ENCODE data around the gene PDZD7.

Gene PDZD7

DNA sequence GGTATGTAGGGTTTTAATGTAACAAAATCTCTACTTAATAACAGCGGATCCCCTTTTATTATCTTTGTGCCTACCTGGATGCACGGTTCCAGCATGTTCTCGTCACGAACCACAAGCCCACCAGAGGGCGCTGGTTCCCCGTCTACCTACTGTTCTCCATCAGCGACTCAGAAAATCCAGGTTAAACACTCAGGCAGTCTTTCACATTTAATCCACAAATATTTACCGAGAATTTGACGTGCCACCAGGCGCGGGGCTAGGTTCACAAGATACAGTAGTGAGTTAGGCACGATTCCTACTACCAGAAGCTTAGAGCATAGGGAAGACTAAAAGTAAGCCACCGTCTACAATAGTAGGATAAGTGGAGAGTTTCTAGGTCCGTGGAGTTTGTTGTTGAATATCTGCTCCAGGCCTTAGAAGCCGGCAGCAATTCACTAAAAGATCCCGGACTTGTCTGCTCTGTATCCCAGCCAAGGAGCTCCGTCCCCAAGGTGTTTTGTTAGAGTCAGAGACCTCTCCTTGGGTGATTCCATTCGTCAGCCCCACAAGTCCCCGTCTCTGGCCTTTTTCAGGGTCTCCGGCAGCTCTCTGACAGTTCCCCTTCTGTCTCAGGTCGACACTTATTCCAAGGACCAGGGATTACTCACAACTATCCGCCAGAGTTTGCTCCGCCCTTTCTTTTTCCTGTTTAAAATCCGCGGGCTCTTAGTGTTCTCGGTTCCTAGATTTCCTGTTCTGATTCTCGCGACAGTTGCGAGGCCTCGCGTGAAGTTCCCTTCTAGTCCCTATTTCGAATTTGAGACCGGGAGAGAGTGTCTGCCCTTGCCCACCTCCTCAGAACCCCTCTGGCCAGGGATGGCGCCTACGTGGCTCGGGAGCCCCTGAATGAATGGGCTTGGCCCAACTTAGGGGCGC is 29.4 kb upstream of the PDZD7 start:
- TF ChIP-seq CTCF (IDR thresholded peaks at IDR 0.05; ENCODE audit: borderline replicate concordance, extremely low read depth, low read length, poor library complexity, severe bottlenecking) (peak; percentile 93), EZH2 (IDR thresholded peaks at IDR 0.05; ENCODE audit: borderline replicate concordance, low read depth, low read length, severe bottlenecking) (no peak)
- H3K27ac ChIP-seq (ENCODE audit: low read length): peak overlapping the region; percentile 99
- DNase-seq (peak; percentile 92), ATAC-seq (ENCODE audit: insufficient read depth, low read depth) (peak; percentile 62)
- peak overlapping the region; percentile 97 for H2AFZ ChIP-seq (ENCODE audit: low read depth, low read length)
- peaks cover 69% of the 10 kb centered on the region for H3K4me1 ChIP-seq (ENCODE audit: insufficient read depth, low read length)
- H3K36me3 ChIP-seq (ENCODE audit: insufficient read depth, low read length): peaks cover 32% of the 10 kb centered on the region
- peak overlapping the region; percentile 92 for H3K9ac ChIP-seq (ENCODE audit: low read depth, low read length)
- H3K27me3 ChIP-seq (ENCODE audit: insufficient read depth, low read length, poor library complexity): no peaks in the 10 kb centered on the region
- peaks cover 57% of the 10 kb centered on the region for H3K79me2 ChIP-seq (ENCODE audit: insufficient read depth, low read length)
- peak overlapping the region; percentile 77 for H3K4me2 ChIP-seq (ENCODE audit: insufficient read depth, low read length)
- H3K9me3 ChIP-seq (ENCODE audit: insufficient read depth, low read length, severe bottlenecking): no peaks in the 10 kb centered on the region
- H4K20me1 ChIP-seq (ENCODE audit: insufficient read depth, low read length): peaks cover 29% of the 10 kb centered on the region
- H3K4me3 ChIP-seq (ENCODE audit: low read depth in 1 of 2, low read length in 2 of 2): peak overlapping the region; percentile 67 to 71

GRCh38 chr10:101056365-101057151 is 25.6 kb upstream of the PDZD7 start:
- no peak for TF ChIP-seq EZH2 (IDR thresholded peaks at IDR 0.05; ENCODE audit: borderline replicate concordance, low read depth, low read length, severe bottlenecking)
- TF ChIP-seq CTCF (IDR thresholded peaks at IDR 0.05; ENCODE audit: borderline replicate concordance, extremely low read depth, low read length, poor library complexity, severe bottlenecking): no peak
- no peak overlapping the region for H3K27ac ChIP-seq (ENCODE audit: low read length)
- H2AFZ ChIP-seq (ENCODE audit: low read depth, low read length): no peak overlapping the region
- ATAC-seq (ENCODE audit: insufficient read depth, low read depth): no peak
- DNase-seq: no peak
- H4K20me1 ChIP-seq (ENCODE audit: insufficient read depth, low read length): peaks cover 51% of the 10 kb centered on the region
- H3K27me3 ChIP-seq (ENCODE audit: insufficient read depth, low read length, poor library complexity): no peaks in the 10 kb centered on the region
- H3K79me2 ChIP-seq (ENCODE audit: insufficient read depth, low read length): peaks cover 86% of the 10 kb centered on the region
- H3K9ac ChIP-seq (ENCODE audit: low read depth, low read length): peak overlapping the region; percentile 16; the same call in 1 of the 2 replicates
- peaks cover 64% of the 10 kb centered on the region for H3K4me1 ChIP-seq (ENCODE audit: insufficient read depth, low read length)
- H3K4me3 ChIP-seq (ENCODE audit: low read depth in 1 of 2, low read length in 2 of 2): peak overlapping the region in 1 of 2 experiments; percentile 35; a peak in 1 of 4 replicates
- H3K4me2 ChIP-seq (ENCODE audit: insufficient read depth, low read length): peak overlapping the region; percentile 77
- H3K36me3 ChIP-seq (ENCODE audit: insufficient read depth, low read length): peaks cover 52% of the 10 kb centered on the region
- H3K9me3 ChIP-seq (ENCODE audit: insufficient read depth, low read length, severe bottlenecking): no peaks in the 10 kb centered on the region

GRCh38 chr10:101055411-101055810 is 24.5 kb upstream of the PDZD7 start:
- DNase-seq: no peak
- TF ChIP-seq EZH2 (IDR thresholded peaks at IDR 0.05; ENCODE audit: borderline replicate concordance, low read depth, low read length, severe bottlenecking): no peak
- TF ChIP-seq CTCF (IDR thresholded peaks at IDR 0.05; ENCODE audit: borderline replicate concordance, extremely low read depth, low read length, poor library complexity, severe bottlenecking): peak; percentile 49
- H4K20me1 ChIP-seq (ENCODE audit: insufficient read depth, low read length): peaks cover 58% of the 10 kb centered on the region
- no peak overlapping the region for H3K9ac ChIP-seq (ENCODE audit: low read depth, low read length)
- no peak overlapping the region for H3K27ac ChIP-seq (ENCODE audit: low read length)
- H3K4me1 ChIP-seq (ENCODE audit: insufficient read depth, low read length): peaks cover 59% of the 10 kb centered on the region
- ATAC-seq (ENCODE audit: insufficient read depth, low read depth): no peak
- H3K4me3 ChIP-seq (ENCODE audit: low read depth in 1 of 2, low read length in 2 of 2): no peak overlapping the region
- no peaks in the 10 kb centered on the region for H3K9me3 ChIP-seq (ENCODE audit: insufficient read depth, low read length, severe bottlenecking)
- H3K79me2 ChIP-seq (ENCODE audit: insufficient read depth, low read length): peaks cover 97% of the 10 kb centered on the region
- no peaks in the 10 kb centered on the region for H3K27me3 ChIP-seq (ENCODE audit: insufficient read depth, low read length, poor library complexity)
- H2AFZ ChIP-seq (ENCODE audit: low read depth, low read length): no peak overlapping the region
- peak overlapping the region; percentile 77; the same call in 1 of the 2 replicates for H3K4me2 ChIP-seq (ENCODE audit: insufficient read depth, low read length)
- peaks cover 58% of the 10 kb centered on the region for H3K36me3 ChIP-seq (ENCODE audit: insufficient read depth, low read length)
